Epithelial cell of proximal tubule (primary cell): ENCODE results near the gene WDR1. TPM values are rescaled to one million over a fixed set of nuclear protein-coding genes. Genes with fewer than 3 reads are reported as not detected.

Source experiments
- DNase-seq: peaks from one replicate; pipeline ENCODE4 v3.0.0-alpha.2; 2011; ENCODE audit warnings: low read depth
- H3K4me3 ChIP-seq: 2 replicates; pipeline ENCODE4 v1.5.1; 2011; ENCODE audit warnings: low read depth, mild to moderate bottlenecking, low read length
- total RNA-seq: library from RNA; depleted of rRNA; stranded (reverse); fragments of >200 nt; gene quantifications from 2 replicates; pipeline ENCODE4 v1.2.3, GENCODE V29; 2015
- TF ChIP-seq, protein P1 (sequence below): conservative IDR thresholded peaks from 2 replicates; pipeline ENCODE4 v1.5.1; 2012; ENCODE audit warnings: low read depth, mild to moderate bottlenecking, low read length

Gene WDR1
- total RNA-seq, 1 donor from 2014 or later: 242 TPM

DNA sequence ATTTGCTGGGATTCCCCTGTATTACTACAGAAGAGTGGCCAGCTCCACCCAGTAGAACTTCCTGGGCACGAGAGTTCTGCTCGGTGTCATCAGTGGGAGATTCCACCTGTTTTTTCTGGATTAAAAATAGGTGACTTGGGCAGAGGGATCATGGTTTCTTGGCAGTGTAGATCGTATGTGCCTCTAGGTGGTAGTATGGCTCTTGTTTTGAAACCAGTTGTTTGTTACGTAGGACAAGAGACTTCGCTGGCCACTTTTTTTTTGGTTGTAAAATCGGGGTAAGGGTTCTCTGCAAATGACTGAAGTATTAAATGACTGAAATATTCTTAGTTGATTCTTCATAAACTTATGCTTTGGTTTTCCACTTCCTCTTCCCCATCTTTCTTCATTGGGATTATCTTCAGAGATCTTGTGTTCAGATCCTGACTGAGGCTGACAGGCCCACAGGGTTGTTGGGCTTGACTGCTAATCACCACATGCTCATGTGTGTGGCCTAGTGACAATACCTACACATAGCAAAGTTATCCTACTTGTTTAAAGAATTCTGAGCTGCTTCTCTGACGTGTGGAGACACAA is 43.8 kb upstream of the WDR1 start:
- no peak for DNase-seq
- no peak overlapping the region for H3K4me3 ChIP-seq
- TF ChIP-seq, protein P1, sequence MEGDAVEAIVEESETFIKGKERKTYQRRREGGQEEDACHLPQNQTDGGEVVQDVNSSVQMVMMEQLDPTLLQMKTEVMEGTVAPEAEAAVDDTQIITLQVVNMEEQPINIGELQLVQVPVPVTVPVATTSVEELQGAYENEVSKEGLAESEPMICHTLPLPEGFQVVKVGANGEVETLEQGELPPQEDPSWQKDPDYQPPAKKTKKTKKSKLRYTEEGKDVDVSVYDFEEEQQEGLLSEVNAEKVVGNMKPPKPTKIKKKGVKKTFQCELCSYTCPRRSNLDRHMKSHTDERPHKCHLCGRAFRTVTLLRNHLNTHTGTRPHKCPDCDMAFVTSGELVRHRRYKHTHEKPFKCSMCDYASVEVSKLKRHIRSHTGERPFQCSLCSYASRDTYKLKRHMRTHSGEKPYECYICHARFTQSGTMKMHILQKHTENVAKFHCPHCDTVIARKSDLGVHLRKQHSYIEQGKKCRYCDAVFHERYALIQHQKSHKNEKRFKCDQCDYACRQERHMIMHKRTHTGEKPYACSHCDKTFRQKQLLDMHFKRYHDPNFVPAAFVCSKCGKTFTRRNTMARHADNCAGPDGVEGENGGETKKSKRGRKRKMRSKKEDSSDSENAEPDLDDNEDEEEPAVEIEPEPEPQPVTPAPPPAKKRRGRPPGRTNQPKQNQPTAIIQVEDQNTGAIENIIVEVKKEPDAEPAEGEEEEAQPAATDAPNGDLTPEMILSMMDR: peak; percentile 46

DNA sequence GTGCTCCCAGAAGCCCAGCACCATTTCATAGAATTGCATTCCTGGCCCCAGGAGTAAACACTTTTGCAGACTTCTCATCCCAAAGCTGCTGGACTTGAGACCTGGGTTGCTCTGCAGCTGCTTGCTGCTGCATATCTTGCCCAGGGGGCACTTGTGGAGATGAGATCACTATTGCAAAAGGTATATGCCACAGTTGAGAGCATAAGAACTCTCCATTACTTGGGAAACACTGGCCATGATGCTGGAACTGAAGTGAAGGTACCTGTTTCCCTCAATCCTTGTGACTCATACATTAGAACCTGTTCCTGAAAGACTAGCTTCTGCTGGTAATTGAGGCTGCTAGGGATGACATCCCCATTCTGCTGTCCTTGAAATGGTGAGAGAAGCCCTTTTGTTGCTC is 43.1 kb upstream of the WDR1 start:
- no peak overlapping the region for H3K4me3 ChIP-seq
- TF ChIP-seq, protein P1: no peak
- no peak for DNase-seq

DNA sequence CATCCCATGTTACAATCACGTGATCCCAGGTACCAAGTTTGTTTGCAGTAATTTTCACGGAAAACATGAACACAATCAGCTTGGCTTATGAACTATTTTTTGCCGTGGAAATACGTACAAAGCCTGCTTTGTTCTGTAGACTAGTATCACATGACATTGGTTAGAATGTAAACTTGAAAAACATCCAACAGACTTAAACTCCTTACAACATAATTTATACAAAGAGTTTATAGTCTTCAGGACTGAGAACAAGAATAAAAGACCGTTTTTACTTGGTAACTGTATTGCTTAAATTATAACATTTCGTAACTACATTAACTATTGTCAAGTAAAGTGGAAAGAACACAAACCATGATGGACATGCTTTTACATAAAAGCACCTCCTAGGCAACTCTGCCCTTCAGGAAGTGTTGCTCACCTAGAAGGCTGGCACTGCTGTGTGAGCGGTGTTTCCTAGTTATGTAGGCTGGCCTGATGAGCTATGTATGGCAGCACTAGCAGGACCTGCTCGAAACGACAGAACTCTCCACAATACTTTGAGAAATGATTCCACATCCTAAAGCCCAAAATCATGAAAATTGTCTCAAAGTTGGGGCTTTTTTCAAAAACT is 41.8 kb upstream of the WDR1 start:
- no peak overlapping the region for H3K4me3 ChIP-seq
- DNase-seq: no peak
- TF ChIP-seq, protein P1: no peak

DNA sequence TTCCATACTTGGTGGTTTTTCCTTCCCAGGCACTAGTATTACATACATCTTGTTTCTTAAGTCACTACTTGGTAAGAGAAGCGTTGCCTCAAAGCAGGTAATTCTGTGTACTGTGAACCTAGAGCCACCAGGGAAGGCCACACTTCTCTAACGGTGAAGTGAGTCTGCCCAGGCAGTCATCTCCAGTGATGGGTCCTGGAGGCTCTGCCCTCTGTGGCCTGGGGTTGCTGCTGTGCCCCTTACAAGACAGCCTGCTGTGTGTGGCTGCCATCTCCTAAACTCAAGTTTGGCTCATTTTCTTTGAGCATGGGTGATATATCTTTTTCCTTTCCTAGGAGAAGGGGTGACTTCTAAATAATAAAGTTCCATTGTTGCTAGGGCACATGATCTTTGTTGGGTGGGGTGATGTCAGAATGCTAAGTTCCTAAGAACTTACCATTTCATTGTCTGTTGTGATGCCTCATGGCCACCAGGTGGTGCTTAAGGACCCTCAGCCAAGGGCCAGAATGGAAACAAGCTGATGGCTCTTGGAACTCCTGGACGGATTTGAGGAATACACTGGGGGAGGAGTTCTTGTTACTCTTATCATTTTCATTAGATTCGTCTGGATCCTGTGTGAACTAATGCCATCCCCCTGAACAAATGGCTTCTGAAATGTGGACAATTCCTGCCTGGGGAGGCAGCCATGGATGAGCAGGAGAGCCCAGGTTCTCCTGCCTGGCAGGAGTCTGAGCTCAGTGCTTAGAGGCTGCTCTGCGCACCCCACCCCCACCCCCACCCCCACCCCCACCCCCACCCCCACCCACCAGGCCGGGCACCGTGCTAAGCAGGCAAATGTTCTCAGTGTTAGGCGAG is 41.1 kb upstream of the WDR1 start:
- no peak overlapping the region for H3K4me3 ChIP-seq
- TF ChIP-seq, protein P1: peak; percentile 90
- DNase-seq: peak; percentile 32

DNA sequence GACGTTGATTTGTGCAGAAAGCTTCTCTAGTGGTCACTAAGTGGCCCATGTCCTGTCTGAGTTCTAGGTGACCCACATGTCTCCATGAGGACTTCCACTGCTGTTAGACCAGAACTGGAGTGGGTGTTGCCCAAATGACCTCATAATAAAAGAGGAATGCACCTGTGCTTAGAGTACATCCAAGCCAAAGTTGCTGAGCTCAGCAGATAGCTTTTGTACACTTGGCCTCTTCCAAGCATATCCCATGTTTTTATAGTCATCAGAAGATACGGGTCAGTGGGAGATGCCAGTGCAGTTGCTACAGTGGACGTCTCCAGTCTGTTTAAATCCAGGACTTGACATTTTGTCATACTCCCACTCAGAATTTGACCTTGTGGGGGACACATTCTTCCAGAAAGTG is 37.6 kb upstream of the WDR1 start:
- TF ChIP-seq, protein P1: no peak
- no peak overlapping the region for H3K4me3 ChIP-seq
- no peak for DNase-seq

DNA sequence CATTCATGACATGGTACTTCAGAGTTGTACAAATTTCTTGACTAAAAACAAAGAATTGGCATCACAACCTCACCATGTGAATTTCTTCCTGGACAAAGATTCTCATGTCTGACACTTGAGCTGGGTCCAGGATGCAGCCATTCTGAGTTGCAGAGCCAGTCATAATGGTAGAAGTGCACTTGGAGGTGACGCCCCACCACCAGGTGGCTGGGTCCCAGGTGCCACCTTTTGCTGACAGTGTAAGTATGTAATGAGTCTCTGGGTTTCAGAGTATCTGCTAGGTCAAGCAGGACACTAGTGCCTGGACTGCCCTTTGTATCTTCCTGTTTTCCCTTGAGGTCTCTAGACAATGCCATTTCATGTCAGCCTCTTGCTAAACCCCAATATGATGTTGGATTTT is 36.6 kb upstream of the WDR1 start:
- DNase-seq: no peak
- TF ChIP-seq, protein P1: no peak
- H3K4me3 ChIP-seq: no peak overlapping the region
